Spleen (tissue), 11 donors: ENCODE data around the gene NFX1. TPM values are rescaled to one million over a fixed set of nuclear protein-coding genes. Genes with fewer than 3 reads are reported as not detected.
"Not testable (repeated sequence)": the region's sequence is repeated elsewhere in the genome, so short reads cannot be mapped to it uniquely, and the experiment has no call there.

ENCODE experiments used
- DNase-seq: peaks from one replicate; pipeline ENCODE4 v3.0.0-alpha.2; 2020
- H3K27ac ChIP-seq, 8 donors: fragments of 200-600 bp; sonication (generic) in 7 of 8; 1 replicate in 4 of 8; 2 replicates in 4 of 8; pipeline versions ENCODE4 v1.5.0 to v1.8.0; 2016 to 2021; ENCODE audit warnings: inconsistent platforms in 4 of 8, mild to moderate bottlenecking in 4 of 8, moderate library complexity in 1 of 8
- H3K27me3 ChIP-seq, 7 donors: fragments of 200-600 bp; sonication (generic) in 6 of 7; replicated peaks in 1 of 7; 1 replicate in 4 of 7; 2 replicates in 3 of 7; pipeline versions ENCODE4 v1.5.0 to v1.8.0; 2016 to 2021; ENCODE audit warnings: inconsistent platforms in 3 of 7, mild to moderate bottlenecking in 1 of 7
- H3K36me3 ChIP-seq, 6 donors: fragments of 200-600 bp; sonication (generic) in 5 of 6; 1 replicate in 4 of 6; 2 replicates in 2 of 6; pipeline versions ENCODE4 v1.5.0 to v1.8.0; 2016 to 2021; ENCODE audit warnings: inconsistent platforms in 2 of 6
- H3K4me1 ChIP-seq, 6 donors: fragments of 200-600 bp; sonication (generic) in 5 of 6; 1 replicate in 3 of 6; 2 replicates in 3 of 6; pipeline versions ENCODE4 v1.5.0 to v1.8.0; 2016 to 2021; ENCODE audit warnings: inconsistent platforms in 3 of 6
- H3K4me3 ChIP-seq, 8 donors: fragments of 200-600 bp; sonication (generic) in 7 of 8; 1 replicate in 4 of 8; 2 replicates in 4 of 8; pipeline versions ENCODE4 v1.5.0 to v1.8.0; 2016 to 2021; ENCODE audit warnings: inconsistent platforms in 4 of 8, mild to moderate bottlenecking in 4 of 8, moderate library complexity in 2 of 8
- H3K9me3 ChIP-seq, 8 donors: fragments of 200-600 bp; sonication (generic) in 7 of 8; 1 replicate in 4 of 8; 2 replicates in 4 of 8; pipeline versions ENCODE4 v1.5.0 to v1.8.0; 2016 to 2021; ENCODE audit warnings: inconsistent platforms in 4 of 8
- POLR2A ChIP-seq, 3 donors: fragments of 450-650 bp; IDR thresholded peaks; one replicate each; pipeline ENCODE4 v1.5.1; 2017; ENCODE audit warnings: antibody characterized with exemption in 3 of 3, mild to moderate bottlenecking in 1 of 3
- POLR2AphosphoS5 ChIP-seq, 3 donors: sonication (generic); formaldehyde crosslinking; IDR thresholded peaks; one replicate each; pipeline ENCODE4 v1.5.1; 2017; ENCODE audit warnings: antibody characterized with exemption in 3 of 3
- WGBS, 5 donors: extraction: QIAGEN DNeasy Blood & Tissue Kit in 3 of 5; methylation state at CpG; one replicate each; pipeline versions ENCODE4 v1.1.5 to v1.1.7; 2013 to 2018; 5-methylcytosine and 5-hydroxymethylcytosine counted together
- intact Hi-C: fragments of 100-400 bp; cut with DNase I; formaldehyde crosslinking; loops from one replicate; pipeline ENCODE4 v1.15.0; 2023; ENCODE audit warnings: low total_unique reads
- polyA plus RNA-seq, 3 donors: library from polyadenylated mRNA; stranded (reverse); fragments of 200-250 nt; gene quantifications; one replicate each; pipeline ENCODE4 v1.2.1, GENCODE V29; 2013
- total RNA-seq, 7 donors: library from RNA; depleted of rRNA in 3 of 7; stranded (reverse); fragments of >200 nt in 3 of 7; fragmentation: NEBNext Ultra II Directional in 4 of 7; extraction: Animal tissue kit (Norgen Biotek cat#: 25700) in 4 of 7; gene quantifications; one replicate each; pipeline versions ENCODE4 v1.1.0 to v1.2.1, GENCODE V29; 2016 to 2021
- TF ChIP-seq, protein P1 (sequence below), 11 experiments: fragments of 200-600 bp in 7 of 11; fragments of 450-650 bp in 4 of 11; sonication (generic) in 4 of 11; IDR thresholded peaks in 8 of 11; conservative IDR thresholded peaks in 3 of 11; 1 replicate in 7 of 11; 2 replicates in 4 of 11; pipeline versions ENCODE4 v1.4.0 to v1.8.0; 2016 to 2021; ENCODE audit warnings: antibody characterized with exemption in 11 of 11, inconsistent platforms in 4 of 11, mild to moderate bottlenecking in 1 of 11
- donor health status: healthy with polysubstance abuse.
- donor health status: DM: no; HTN: no; CAD: no; lungs with moderate emphysema.
- donor health status: DM: no; HTN: no; CAD: no.
- donor health status: Bipolar disorder and iron deficiency.
- donor health status: healthy.
- donor health status: DM: no; HTN: no; CAD: no.
- donor health status: DM: yes; HTN: yes; CAD: no.

Gene NFX1
- total and polyA plus RNA-seq, 10 donors, result 10.5 to 57.5 (median 42.4) TPM

DNA sequence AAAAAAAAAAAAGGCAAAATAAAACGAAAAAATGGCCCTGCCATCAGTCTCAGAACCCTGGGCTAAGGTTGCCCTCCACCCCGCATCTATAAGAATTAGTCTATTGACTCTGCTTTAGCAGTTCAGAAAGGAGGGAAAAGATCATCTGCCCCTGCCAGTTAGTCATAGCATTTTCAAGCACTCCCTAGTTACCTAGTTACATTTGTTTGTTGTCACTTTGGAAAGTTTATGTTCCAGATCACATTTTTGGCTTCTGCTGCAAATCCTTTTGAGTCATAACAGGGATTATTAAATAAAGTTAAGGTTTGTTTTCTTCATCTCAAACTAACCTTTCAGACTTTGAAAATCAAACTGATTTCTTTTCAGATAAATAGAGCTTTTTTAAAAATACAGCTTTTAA lies 60.0 kb downstream of the NFX1 start:
- no peak for DNase-seq
- 77 to 92% (median 86%) methylated on average over 2 of the region's 2 CpGs for WGBS, 5 donors
- TF ChIP-seq, protein P1, sequence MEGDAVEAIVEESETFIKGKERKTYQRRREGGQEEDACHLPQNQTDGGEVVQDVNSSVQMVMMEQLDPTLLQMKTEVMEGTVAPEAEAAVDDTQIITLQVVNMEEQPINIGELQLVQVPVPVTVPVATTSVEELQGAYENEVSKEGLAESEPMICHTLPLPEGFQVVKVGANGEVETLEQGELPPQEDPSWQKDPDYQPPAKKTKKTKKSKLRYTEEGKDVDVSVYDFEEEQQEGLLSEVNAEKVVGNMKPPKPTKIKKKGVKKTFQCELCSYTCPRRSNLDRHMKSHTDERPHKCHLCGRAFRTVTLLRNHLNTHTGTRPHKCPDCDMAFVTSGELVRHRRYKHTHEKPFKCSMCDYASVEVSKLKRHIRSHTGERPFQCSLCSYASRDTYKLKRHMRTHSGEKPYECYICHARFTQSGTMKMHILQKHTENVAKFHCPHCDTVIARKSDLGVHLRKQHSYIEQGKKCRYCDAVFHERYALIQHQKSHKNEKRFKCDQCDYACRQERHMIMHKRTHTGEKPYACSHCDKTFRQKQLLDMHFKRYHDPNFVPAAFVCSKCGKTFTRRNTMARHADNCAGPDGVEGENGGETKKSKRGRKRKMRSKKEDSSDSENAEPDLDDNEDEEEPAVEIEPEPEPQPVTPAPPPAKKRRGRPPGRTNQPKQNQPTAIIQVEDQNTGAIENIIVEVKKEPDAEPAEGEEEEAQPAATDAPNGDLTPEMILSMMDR (IDR thresholded peaks at IDR 0.05 in 8 of 11, conservative IDR thresholded peaks at IDR 0.05 in 3 of 11), result no peak
- no peak for TF ChIP-seq POLR2A (IDR thresholded peaks at IDR 0.05)
- no peak for TF ChIP-seq POLR2AphosphoS5 (IDR thresholded peaks at IDR 0.05)
- Histone ChIP-seq H3K27me3 (no peaks in the 10 kb centered on the region), H3K27ac (no peak overlapping the region), H3K4me3 (no peak overlapping the region), H3K9me3 (no peaks in the 10 kb centered on the region), H3K4me1 (peaks cover 0 to 13% (median 0%) of the 10 kb centered on the region in 6 donors), H3K36me3 (peaks cover 12 to 99% (median 57%) of the 10 kb centered on the region in 6 donors)
- intact Hi-C loops, result no loop called here

DNA sequence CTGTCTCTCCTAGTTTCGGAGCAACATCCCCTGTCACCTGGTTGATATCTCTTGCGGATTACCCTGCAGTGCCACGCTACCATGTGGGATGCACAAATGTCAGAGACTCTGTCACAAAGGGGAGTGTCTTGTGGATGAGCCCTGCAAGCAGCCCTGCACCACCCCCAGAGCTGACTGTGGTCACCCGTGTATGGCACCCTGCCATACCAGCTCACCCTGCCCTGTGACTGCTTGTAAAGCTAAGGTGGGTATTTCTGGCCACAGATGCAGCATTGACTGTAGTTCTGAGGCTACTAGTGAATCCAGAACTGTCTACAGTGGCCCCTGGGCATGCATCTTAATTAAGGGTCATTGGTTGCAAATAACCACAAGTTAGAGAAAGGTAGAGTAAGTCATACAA lies 61.2 kb downstream of the NFX1 start:
- no peak overlapping the region for H3K4me3 ChIP-seq
- intact Hi-C loops, result no loop called here
- no peak overlapping the region for H3K27ac ChIP-seq
- no peak for TF ChIP-seq POLR2A (IDR thresholded peaks at IDR 0.05)
- no peak for TF ChIP-seq POLR2AphosphoS5 (IDR thresholded peaks at IDR 0.05)
- TF ChIP-seq, protein P1 (IDR thresholded peaks at IDR 0.05 in 8 of 11, conservative IDR thresholded peaks at IDR 0.05 in 3 of 11), result no peak
- H3K4me1 ChIP-seq, result peaks cover 0 to 14% (median 0%) of the 10 kb centered on the region in 6 donors
- H3K27me3 ChIP-seq, result no peaks in the 10 kb centered on the region
- 82 to 95% (median 91%) methylated on average over 4 of the region's 4 CpGs for WGBS, 5 donors
- H3K36me3 ChIP-seq, result peaks cover 10 to 99% (median 48%) of the 10 kb centered on the region in 6 donors
- no peaks in the 10 kb centered on the region for H3K9me3 ChIP-seq
- no peak for DNase-seq

DNA sequence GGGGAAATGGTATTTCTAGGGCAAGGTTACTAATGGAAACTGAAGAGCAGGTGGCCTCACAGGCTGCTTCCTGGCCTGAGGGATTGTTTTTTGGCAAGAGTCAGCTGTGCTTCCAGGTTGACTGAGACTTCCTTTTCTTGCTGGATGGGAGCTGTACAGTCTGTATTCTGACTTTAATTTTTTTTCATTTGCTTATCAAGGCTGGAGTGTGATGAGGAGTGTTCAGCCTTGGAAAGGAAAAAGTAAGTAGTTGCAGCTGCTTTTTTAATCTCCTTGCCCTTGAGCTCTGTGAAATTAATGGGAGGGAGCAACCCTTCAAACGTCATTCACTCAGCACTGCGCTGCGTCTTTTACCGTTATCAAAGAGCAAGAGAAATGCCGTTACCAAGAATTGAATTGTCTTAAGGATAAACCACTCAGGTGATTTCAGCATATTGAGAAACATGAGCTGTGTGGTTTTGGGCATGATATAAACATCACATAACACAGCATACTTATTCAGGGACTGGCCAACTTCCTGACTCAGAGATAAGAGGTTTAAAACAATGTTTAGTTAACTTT lies 64.4 kb downstream of the NFX1 start:
- H3K36me3 ChIP-seq, result peaks cover 0 to 98% (median 25%) of the 10 kb centered on the region in 6 donors

DNA sequence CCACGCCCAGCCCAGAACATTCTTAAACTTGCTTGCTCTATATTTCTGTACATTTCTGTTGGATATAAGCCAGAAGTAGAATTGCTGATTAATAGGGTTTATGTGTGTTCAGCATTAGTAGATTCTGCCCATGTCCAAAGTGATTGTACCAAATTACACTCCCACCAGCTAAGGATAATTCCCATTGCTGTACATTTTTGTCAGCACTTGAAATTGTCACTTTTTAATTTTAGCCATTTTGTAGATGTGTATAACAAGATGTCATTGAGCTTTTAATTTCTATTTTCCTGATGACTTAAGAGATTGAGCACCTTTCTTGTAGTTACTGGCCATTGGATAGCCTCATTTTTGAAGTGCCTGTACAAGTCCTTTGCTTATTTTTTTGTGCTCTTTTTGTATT lies 65.6 kb downstream of the NFX1 start:
- Histone ChIP-seq H3K36me3 (peaks cover 0 to 100% (median 24%) of the 10 kb centered on the region in 6 donors), H3K27me3 (no peaks in the 10 kb centered on the region), H3K4me3 (no peak overlapping the region), H3K27ac (no peak overlapping the region), H3K9me3 (no peaks in the 10 kb centered on the region), H3K4me1 (peaks cover 0 to 14% (median 0%) of the 10 kb centered on the region in 6 donors)
- TF ChIP-seq POLR2A (IDR thresholded peaks at IDR 0.05) (no peak), POLR2AphosphoS5 (IDR thresholded peaks at IDR 0.05) (no peak)
- TF ChIP-seq, protein P1 (IDR thresholded peaks at IDR 0.05 in 8 of 11, conservative IDR thresholded peaks at IDR 0.05 in 3 of 11), result no peak
- WGBS, 5 donors, result 89 to 100% (median 96%) methylated on average over 1 of the region's 1 CpG
- intact Hi-C loops, result no loop called here
- no peak for DNase-seq

More for the DNA sequence above, 64.4 kb downstream of the NFX1 start:
- peak in 1 of 3 donors; percentile 13 for TF ChIP-seq POLR2AphosphoS5 (IDR thresholded peaks at IDR 0.05)
- TF ChIP-seq, protein P1 (IDR thresholded peaks at IDR 0.05 in 8 of 11, conservative IDR thresholded peaks at IDR 0.05 in 3 of 11), result no peak
- DNase-seq, result no peak
- Histone ChIP-seq H3K4me3 (no peak overlapping the region), H3K27ac (peak overlapping the region in 4 of 8 donors; percentile 7 to 50 (median 26)), H3K27me3 (no peaks in the 10 kb centered on the region), H3K4me1 (peaks cover 0 to 14% (median 0%) of the 10 kb centered on the region in 6 donors), H3K9me3 (no peaks in the 10 kb centered on the region)
- WGBS, 5 donors, result 55 to 69% (median 62%) methylated on average over 5 of the region's 5 CpGs
- intact Hi-C loops, result no loop called here

DNA sequence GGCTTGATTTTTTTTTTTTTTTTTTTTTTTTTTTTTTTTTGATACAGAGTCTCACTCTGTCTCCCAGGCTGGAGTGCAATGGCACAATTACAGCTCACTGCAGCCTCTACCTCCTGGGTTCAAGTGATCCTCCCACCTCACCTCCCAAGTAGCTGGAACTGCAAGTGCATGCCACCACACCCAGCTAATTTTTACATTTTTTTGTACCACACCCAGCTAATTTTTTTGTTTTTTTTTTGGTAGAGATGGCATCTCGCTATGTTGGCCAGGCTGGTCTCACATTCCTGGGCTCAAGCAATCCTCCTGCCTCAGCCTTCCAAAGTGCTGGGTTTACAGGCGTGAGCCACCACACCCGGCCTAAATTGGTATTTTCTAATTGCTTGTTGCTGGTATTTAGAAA lies 68.3 kb downstream of the NFX1 start:
- WGBS, 5 donors, result 95 to 100% (median 99%) methylated on average over 3 of the region's 3 CpGs
- DNase-seq, H3K27ac ChIP-seq, H3K27me3 ChIP-seq, H3K9me3 ChIP-seq, H3K4me3 ChIP-seq, intact Hi-C loops: not testable (repeated sequence)
- Histone ChIP-seq H3K4me1 (peaks cover 0 to 14% (median 0%) of the 10 kb centered on the region in 6 donors), H3K36me3 (peaks cover 0 to 100% (median 18%) of the 10 kb centered on the region in 6 donors)
